Pons (tissue), 1 donor: ENCODE data around the gene PLAAT3.
A peak's percentile ranks its signal among the peaks of the same experiment; 100 is the strongest.
"Not testable (repeated sequence)": the region's sequence is repeated elsewhere in the genome, so short reads cannot be mapped to it uniquely, and the experiment has no call there.

Source experiments
- DNase-seq: peaks from one replicate; pipeline ENCODE4 v3.0.0-alpha.2; 2016; ENCODE audit warnings: low spot score

PLAAT3 gene

DNA sequence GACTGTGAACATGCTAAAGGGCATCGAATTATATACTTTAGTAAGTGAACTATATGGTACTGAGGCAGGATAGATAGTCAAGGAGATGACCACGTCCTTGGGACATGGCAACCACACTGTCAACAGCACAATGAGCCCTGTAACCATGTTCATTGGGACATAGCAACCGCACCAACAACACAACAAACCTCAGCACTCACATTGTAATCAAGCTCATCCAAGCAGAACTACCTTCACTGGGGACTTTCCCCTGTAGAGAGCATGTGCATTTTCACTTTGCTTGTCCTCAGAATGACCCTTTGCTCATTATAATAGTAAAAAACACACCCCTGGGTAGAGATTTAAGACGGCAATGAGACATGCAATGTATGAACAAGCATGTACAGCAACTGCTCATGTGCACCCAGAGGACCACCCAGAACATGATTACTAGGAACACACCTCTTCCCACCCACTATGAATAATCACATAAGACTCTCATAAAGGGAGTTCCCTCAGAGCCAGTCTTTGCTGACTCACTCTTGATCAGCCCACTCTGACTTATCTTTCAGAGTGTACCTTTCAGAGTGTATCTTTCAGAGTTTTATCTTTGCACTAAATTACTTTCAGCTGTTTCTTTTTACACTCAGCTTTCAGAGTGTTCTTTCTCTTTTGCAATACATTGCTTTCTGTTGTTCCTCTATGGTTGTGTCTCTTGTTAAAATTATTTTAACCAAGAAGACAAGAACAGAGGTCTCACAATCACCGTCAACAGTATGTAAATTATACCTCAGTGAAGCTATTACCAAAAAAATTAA, 47.0 kb downstream of the PLAAT3 start:
- DNase-seq: no peak

- DNase-seq: no peak
Observed at GRCh38 chr11:63564784-63565350, 49.4 kb downstream of the PLAAT3 start.

DNA sequence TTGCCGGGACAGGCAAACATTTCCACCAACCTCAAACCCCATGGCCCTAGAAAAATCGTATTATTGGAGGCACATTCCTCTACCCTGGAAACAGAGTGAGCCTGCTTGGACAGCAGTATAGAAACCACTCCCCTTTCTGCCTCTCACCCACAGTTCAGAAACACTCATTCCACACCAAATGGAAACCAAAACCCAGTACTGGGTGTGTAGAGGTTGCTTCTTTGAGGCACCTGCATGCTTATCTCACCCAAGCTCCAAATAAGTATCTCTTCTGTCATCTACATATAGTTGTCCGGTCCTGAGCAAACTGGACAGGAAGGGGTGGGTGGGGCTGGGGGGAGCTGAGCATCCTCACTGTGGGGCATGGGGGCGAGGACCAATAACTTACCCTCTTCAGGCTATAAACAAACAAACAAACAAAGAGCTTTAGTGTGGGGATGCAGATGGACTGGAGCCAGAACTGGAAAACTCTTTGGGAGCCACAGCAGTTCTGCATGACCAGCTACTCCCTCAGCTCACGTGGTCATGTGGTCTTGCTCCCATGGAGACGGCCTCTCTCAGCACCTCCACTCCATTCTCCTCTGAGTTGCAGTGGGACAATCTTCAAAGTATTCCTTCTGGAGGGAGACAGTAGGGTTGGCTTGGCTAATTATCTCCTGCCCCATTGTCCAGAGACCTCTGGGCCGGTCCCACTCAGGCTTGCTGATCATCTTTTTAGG, 50.0 kb downstream of the PLAAT3 start:
- DNase-seq: peak; percentile 69

GRCh38 chr11:63563201-63564055, 50.8 kb downstream of the PLAAT3 start, which contains the start of gene PLAAT2:
Gene PLAAT2, minus strand, starts transcription at chr11:63563379. Its CDS starts 55 bp downstream, at chr11:63563324.
- DNase-seq: no peak

DNA sequence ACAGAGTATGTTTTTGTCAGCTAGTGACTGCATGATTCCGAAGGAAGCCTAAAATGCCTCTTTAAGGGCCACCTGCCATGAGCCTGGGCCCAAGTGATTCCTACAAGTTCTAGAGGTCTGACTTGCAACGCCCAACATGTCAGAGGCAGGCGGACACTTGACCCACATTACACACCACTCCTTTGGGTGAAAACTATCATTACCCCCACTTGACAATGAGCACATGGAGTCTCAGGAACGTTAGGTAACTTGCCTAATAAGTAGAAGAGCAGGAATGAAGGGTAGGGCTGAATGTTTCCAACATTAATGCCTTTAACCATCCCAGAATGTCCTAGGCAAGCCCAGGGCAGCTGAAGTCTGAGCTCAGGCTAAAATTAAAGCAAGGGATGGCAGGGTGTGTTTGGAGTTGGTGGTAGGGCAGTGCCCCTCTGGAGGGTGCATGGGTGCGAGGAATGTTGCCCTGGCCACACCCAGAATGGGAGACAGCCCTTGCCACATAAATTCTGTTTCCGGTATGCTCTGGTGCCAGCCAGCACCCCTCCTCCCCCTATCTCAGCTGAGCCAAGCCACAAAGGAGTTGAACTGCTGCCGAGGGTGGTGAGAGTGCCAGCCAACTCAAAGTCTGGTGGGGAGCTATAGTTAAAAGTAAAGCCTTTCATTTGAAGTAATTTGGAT, 53.6 kb downstream of the PLAAT3 start:
- no peak for DNase-seq

DNA sequence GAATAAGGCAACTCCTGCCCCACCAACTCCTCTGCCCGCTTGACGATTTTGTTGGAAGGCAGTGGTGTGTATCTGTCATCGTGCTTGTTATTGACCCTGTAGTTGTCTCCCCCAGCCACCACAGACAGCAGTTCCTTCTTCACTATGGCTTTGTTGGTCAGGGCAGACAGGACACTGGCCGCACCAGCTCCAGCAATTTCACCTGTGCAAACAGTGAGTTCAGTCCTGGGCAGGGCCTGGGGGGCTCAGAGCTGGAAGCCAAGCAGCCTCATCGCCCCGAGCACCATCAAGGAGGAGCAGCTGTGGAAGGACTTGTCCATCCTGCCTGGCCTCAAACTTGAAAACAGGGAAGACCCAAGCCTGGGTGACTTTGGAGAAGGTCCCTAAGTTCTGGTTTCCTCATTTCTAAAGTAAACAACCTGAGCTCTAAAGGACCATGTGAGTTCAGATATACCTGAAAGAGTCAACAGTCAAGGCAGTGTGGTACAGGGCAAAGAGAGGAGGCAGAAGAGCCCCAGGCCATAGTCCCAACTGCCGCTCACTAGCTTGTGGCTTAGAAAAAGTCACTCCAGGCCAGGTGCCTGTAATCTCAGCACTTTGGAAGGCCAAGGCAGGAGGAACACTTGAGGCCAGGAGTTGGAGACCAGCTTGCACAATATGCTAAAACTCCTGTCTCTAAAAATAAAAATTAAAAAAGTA, 55.6 kb downstream of the PLAAT3 start:
- DNase-seq: no peak

DNA sequence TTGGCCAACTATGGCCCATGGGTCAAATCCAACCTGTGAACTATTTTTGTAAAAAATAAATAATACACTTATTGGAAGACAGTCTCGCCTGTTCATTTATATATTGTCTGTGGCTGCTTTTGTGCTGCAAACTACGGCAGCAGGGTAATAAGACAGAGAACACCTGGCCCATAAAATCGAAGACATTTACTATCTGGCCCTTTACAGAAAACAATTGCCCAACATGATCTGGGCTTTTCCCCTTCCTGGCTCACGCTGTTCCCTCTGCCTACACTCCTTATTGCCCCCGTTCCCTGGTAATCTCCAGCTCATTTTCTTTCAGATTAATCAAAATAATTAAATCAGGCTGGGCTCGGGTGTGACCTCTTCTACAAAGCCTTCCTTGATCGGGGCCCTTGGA, 56.7 kb downstream of the PLAAT3 start:
- no peak for DNase-seq

DNA sequence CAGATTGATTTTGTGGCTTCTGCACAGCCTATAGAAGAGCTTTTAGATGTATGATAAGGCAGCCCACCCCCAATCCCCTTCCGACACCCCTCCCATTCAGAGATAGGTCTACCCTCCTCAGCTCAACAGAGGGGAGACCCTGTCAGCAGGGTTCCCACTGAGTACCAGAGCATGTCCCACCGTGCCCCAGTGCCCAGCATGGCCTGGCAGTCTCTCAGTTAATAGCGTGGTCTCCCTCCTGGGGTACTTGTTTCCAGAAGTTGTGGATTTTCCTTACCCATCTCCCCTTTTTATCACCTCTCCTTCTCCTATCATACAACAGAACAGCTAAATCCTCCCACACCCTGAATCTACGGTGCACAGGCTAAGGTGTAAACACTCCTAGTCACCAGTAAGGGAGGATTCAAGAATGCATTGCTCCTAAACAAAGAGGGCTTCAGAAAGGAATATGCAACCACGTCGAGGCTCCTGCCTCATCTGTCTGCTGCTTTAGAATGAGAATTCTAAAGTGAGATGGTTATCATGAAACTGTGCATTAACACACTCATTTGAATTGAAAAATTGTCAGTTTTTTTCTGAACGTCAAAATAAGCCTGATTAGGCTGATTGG, 57.7 kb downstream of the PLAAT3 start:
- no peak for DNase-seq

- no peak for DNase-seq
Observed at GRCh38 chr11:63554877-63555223, 59.4 kb downstream of the PLAAT3 start.

DNA sequence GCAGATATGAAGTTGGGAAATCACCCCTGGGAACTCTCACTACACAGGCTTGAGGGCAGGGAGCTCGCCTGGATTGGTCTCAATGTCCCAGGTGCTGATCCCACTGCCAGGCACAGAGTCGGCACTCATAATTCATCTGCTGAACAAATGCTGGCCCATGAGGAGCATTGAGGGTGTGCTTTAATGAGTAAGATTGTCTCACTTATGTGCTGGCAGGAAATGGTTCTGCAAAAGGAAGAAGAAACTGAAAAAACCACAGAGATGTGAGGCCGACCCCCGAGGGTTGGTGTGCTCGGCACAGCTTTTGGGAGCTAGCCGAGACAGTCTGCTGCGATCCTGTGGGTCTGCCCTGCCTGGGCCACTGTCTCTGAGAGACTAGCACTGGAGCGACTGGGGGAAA, 60.5 kb downstream of the PLAAT3 start:
- no peak for DNase-seq

DNA sequence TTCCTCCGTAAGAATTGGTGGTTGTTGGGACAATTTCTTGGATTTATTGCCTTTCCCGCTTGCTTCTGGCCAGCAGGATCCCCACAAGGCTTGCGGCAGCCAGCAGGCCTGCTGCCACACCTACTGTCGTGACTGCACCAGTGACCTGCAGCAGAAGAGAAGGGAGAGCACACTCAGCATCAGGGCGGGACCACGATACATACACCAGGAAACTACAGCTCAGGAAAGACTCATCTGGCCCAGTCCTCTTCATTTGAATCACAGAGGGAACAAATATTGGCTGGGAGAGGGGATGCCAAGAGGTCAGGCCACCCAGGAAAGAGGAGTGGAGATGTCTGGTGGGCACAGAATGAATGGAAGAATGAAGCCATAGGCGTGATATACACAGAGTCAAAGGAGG, 61.3 kb downstream of the PLAAT3 start:
- DNase-seq: no peak

DNA sequence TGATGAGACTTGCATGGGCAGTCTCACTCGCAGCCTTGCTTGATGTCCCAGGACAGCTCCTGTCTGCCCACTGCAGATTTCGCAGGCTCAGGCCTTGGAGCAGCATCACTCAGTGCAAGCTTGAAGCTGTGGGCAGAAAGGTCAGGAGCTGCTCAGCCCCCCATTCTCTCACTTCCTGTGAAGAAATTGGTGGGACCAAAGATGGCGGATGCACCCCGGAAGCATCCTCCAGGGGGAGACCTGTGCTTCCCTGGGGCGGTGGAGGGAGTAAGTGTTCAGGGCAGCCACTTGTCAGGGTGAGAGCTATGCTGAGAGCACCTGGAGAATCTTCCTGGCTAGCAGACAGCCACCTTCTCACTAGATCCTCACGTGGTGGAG, 62.4 kb downstream of the PLAAT3 start:
- DNase-seq: no peak

DNA sequence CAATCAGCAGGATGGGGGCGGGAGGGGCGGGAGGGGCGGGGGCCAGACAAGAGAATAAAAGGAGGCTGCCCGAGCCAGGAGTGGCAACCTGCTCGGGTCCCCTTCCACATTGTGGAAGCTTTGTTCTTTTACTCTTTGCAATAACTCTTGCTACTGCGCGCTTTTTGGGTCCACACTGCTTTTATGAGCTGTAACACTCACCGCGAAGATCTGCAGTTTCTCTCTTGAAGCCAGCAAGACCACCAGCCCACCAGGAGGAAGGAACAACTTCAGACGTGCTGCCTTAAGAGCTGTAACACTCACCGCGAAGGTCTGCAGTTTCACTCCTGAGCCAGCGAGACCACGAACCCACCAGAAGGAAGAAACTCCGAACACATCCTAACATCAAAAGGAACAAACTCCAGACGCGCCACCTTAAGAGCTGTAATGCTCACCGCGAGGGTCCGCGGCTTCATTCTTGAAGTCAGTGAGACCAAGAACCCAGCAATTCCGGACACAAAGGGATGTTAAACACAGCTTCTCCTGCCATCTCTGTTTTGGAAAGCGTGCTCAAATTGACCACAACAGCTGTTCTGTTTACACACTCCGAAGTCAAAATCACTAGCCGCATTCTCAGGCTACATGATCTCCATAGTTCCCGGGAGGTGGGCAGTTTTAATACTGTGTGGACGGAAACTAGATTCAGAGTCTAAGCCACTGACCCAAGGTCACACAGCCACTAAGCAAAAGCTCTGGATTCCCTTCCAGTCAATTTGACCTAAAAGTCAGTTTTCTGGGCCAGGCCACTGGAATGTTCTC, 62.9 kb downstream of the PLAAT3 start:
- no peak for DNase-seq

- not testable (repeated sequence) for DNase-seq
Observed at GRCh38 chr11:63550156-63550700, 64.0 kb downstream of the PLAAT3 start.

- DNase-seq: peak; percentile 80
Observed at GRCh38 chr11:63549411-63549810, 64.8 kb downstream of the PLAAT3 start.

GRCh38 chr11:63548178-63548577, 66.1 kb downstream of the PLAAT3 start:
- no peak for DNase-seq

DNA sequence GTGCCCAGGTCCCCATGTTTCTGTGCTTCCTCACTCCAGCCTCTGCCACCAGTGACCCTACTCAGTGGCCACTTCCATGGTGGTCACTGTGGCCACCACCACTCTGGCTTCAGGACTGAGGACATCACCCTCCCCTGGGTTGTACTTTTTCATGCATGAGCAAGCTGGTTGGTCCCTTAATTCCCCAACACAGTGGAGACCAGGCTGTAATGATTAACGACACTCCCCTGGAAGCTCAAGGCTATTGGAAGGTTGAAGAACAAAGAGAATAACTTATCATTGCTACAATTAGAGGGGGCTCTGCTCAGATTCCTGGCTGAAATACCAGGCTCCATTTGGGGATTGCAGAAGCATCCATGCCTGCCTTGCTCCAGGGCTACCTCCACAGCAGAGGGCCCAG, 67.2 kb downstream of the PLAAT3 start:
- DNase-seq: no peak

GRCh38 chr11:63543711-63544110, 70.5 kb downstream of the PLAAT3 start:
- DNase-seq: no peak

DNA sequence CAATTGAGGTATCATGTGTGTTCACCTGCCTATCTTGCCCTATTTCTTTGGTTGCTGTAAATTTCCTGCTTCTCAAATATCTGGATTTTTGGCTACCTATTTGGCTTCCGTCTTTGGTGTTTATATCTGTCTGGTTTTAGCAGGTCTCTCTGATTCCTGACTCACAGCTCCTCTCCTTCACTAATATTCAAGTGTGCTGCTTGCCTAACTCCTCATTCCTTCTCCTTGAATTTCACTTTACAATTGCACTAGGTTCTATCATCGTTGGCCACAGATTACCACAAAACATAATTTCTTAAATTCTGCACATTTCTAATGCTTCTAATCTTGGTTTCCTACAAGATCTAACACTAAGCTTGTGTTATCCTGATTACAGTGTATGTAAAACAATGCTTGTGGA, 71.7 kb downstream of the PLAAT3 start:
- DNase-seq: not testable (repeated sequence)
